K562 (cell line): ENCODE data around the gene FBP1.

Experiments used
- EGR1 ChIP-seq: fragments of 450-650 bp; conservative IDR thresholded peaks from 2 replicates; pipeline ENCODE4 v1.6.1; 2017; ENCODE audit warnings: mild to moderate bottlenecking
- ELF1 ChIP-seq: fragments of 200-800 bp; sonication (Bioruptor generic); IDR thresholded peaks from 2 replicates; pipeline ENCODE4 v1.6.1; 2016; ENCODE audit warnings: missing genetic modification characterization, missing compliant biosample characterization
- TF ChIP-seq, protein P1 (sequence below), 3 experiments: IDR thresholded peaks in 2 of 3; conservative IDR thresholded peaks in 1 of 3; 2 replicates each; pipeline ENCODE4 v1.5.1; 2011 to 2012; ENCODE audit warnings: low read length in 3 of 3, mild to moderate bottlenecking in 3 of 3, control low read depth in 2 of 3, improper control_type of control experiment in 1 of 3, inconsistent platforms in 1 of 3, low read depth in 1 of 3, mixed read lengths in 1 of 3, moderate library complexity in 1 of 3; ENCODE audit not compliant: insufficient read depth in 2 of 3

DNA sequence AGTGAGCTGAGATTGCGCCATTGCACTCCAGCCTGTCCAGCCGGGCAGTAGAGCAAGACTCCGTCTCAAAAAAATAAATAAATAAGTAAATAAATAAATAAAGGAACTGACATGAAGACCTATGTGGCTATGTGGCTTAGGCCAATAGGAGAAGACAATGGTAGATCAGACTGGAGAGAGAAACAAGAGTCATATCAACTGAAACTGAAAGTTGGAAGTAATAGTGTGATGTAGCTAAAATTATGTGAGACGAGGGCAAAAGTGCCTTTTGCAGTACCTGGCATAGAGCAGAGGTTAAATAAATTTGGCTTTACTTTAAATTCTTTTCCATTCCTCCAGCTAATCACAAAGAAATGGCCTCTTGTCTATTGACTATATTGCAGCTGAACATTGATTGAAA is 53.0 kb downstream of the FBP1 start:
- TF ChIP-seq, protein P1, sequence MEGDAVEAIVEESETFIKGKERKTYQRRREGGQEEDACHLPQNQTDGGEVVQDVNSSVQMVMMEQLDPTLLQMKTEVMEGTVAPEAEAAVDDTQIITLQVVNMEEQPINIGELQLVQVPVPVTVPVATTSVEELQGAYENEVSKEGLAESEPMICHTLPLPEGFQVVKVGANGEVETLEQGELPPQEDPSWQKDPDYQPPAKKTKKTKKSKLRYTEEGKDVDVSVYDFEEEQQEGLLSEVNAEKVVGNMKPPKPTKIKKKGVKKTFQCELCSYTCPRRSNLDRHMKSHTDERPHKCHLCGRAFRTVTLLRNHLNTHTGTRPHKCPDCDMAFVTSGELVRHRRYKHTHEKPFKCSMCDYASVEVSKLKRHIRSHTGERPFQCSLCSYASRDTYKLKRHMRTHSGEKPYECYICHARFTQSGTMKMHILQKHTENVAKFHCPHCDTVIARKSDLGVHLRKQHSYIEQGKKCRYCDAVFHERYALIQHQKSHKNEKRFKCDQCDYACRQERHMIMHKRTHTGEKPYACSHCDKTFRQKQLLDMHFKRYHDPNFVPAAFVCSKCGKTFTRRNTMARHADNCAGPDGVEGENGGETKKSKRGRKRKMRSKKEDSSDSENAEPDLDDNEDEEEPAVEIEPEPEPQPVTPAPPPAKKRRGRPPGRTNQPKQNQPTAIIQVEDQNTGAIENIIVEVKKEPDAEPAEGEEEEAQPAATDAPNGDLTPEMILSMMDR (IDR thresholded peaks at IDR 0.05 in 2 of 3, conservative IDR thresholded peaks at IDR 0.05 in 1 of 3; ENCODE audit: insufficient read depth in 2 of 3, low read depth in 1 of 3, low read length in 3 of 3) = no peak
- TF ChIP-seq EGR1 (no peak), ELF1 (tag) (no peak)
